Right renal cortex interstitium (tissue), 3 donors: ENCODE results near the gene TNS2. TPM values are rescaled to one million over a fixed set of nuclear protein-coding genes. Genes with fewer than 3 reads are reported as not detected.

Experiments used
- DNase-seq, 3 donors: peaks; one replicate each; pipeline ENCODE4 v3.0.0-alpha.2; 2013; ENCODE audit warnings: low read depth in 3 of 3, low spot score in 2 of 3
- polyA plus RNA-seq, 3 donors: library from polyadenylated mRNA; unstranded; fragments of 120-200 nt; gene quantifications; one replicate each; pipeline ENCODE4 v1.2.1, GENCODE V29; 2013; ENCODE audit not compliant: insufficient read length in 3 of 3

The TNS2 gene
- polyA plus RNA-seq, 3 donors, result 66.1 to 78.2 (median 76.8) TPM

DNA sequence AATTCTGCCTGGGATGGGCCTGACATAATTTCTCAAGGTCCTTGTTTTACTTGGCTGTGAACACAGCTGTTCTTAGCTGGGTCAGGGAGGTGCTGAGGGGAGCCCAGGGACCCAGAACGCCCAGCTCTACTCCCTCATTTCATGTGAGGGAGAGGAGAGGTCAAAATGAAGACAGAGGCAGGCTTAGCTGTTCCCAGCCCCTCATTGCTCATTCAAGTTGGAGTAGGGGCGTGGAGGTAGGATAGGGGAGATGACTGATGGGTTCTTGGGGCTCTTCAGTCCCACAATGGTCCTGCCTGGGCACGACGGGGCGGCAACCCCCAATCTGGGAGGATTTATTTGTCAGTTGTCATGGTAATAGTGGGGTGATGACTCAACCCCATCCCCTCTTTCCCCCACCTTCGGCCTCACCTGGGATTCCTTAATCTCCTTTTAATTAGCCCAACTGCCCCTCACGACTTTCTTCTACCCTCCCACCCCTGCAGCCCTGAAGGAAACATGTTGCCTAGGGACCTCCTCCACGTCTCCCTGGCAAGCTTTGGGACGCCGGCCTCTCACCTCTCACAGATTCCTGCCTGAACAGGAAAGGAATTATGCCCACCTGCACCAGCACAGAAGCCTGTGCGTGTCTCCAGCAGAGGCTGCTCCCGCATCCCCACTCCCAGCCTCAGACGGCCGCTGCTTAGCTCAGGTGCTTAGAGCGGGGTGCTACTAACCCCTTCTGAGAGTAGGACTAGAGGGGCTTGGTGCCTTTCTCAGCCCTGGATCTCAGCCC lies 19.1 kb downstream of the TNS2 start:
- no peak for DNase-seq

DNA sequence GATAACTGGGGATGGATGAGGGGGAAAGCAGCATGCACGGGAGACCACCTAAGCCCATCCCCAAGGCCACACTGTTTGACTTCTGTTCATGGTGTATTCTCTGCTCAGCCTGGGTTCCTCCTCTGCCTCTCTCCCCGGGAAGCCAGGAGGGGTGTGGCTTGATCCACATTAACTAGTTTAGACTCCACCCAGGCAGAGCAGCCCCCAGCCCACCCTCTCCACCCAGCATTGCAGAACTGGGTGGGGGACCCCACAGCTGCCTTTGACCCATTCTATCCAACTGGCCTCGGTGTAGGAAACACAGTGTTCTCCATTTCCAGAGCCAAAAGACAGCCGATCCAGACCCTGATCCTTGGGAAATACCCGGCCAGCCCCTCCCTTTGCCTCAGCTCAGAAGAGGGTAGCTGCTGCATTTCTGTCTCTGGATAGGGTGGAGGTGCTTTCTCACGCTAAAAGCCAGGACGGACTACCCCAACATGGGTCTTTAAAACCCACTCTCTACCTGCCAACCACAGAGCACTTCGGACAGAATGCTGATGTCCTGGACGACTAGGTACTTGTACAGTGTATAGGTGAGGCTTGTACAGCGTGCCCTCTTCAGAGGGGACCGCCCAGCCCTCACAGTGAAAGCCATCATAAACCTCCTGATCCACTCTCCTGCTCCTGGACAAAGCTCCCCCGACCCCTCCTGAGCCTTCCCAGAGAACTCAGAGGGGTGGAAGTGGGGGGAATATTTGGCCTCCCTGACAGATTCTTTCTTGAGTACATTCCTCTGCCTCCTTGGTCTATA lies 20.0 kb downstream of the TNS2 start:
- DNase-seq, result no peak

DNA sequence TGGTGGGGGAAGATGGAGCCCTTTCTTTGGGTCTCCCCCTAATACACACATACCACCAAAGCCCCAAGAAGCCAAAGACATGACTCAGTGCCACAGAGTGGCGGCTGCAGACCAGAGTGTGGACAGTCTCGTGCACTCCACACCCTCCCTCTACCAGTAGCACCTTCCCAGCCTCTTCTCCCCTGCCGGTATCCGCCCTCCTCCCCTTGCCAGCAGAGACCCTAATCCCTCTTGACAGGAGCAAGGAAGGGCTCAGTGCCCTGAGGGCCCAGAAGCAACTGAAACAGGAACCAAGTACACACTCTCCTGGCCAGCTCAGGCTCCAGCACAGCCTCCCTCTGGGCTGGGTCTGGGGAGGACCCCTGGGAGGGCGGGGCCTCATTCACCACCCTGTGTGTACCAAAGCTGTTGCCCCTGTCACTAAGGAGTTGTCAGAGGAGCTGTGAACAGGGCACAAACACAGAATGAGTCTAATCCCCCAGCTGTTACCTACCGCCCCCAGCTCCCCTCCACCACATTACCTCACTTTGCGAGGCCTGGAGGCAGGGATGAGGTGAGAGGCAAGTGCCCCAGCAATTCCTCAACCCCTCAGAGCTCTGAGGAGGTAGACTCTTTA lies 21.1 kb downstream of the TNS2 start:
- DNase-seq, result no peak

- no peak for DNase-seq
These were observed 22.0 kb downstream of the TNS2 start for GRCh38 chr12:53071591-53072551.

DNA sequence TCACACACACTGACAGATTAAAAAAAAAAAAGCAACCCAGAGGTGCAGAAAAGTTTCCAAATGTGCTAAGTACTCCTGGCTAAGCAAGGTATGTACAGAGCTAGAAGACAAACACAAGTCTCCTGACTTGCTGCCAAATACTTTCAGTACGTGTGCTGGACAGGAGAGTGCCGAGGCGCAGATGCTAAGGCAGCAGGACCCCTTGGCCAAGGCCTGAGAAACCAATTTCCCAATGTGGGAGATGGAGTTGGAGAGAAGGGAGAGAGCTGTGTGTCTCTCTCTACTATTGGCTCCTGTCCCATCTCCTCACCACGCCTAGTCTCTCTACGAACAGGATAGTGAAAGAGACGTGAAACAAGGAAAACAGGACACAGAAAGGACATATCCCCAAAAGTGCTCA lies 24.0 kb downstream of the TNS2 start:
- no peak for DNase-seq

GRCh38 chr12:53074283-53074998 lies 24.6 kb downstream of the TNS2 start:
- DNase-seq, result no peak

DNA sequence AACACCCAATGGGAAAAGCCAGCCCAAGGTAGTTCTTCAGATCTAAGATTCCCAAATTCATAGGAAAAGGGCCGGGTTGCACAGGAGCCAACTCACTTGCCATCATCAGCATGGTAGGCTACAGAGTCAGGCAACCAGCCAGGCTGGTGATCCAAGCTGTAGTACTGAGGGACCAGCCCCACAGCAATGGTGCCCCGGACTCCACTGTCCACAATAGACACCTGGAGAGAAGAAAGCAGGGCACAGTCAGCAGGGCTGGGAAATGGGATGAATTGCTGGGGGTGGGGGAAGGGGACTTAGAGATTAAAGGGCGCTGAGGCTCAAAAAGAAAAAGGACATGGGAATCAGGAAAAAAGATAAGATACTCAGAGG lies 25.1 kb downstream of the TNS2 start:
- no peak for DNase-seq

GRCh38 chr12:53076461-53076860 lies 26.6 kb downstream of the TNS2 start:
- no peak for DNase-seq

- no peak for DNase-seq
These were observed 27.2 kb downstream of the TNS2 start for GRCh38 chr12:53077030-53077429.

DNA sequence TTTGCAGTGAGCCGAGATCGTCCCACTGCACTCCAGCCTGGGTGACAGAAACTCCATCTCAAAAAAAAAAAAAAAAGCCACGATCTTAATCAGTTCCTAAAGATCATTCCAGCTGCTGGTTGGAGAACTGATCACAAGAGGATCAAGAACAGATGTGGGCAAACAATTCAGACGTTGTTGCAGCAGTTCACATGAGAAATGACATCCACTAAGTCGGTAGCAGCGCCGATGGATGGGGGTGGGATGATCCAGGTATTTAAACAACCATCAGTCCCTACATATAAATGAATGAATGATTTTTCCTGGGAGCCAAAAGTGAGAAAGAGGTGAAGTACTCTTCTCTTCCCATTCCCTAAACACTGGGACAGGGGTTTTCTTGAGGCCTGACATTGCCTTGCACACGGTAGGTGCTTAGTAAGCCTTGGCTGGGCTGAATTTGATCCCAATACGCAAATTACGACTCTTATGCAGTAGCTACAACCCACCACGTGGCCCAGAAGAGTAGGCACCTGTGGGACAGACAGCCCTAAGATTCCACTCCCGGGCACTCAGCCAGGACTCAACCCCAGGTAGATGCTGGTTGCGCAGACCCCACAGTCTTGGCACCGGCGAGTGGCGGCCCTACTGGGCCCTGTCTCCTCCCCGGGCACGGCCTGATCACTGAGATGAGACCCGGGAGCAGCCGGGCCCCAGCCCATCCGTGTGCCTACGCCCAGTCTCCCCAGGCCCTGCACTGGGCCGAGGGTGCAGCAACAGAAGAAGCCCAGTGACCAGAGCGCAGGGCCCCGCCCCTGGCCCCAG lies 28.8 kb downstream of the TNS2 start:
- no peak for DNase-seq

GRCh38 chr12:53079226-53080117 lies 29.6 kb downstream of the TNS2 start, which contains the start of gene SPRYD3:
Gene SPRYD3 (minus strand): TSS chr12:53079390. CDS start chr12:53079333, 57 bp downstream.
- peak; percentile 90 to 94 (median 93) for DNase-seq

DNA sequence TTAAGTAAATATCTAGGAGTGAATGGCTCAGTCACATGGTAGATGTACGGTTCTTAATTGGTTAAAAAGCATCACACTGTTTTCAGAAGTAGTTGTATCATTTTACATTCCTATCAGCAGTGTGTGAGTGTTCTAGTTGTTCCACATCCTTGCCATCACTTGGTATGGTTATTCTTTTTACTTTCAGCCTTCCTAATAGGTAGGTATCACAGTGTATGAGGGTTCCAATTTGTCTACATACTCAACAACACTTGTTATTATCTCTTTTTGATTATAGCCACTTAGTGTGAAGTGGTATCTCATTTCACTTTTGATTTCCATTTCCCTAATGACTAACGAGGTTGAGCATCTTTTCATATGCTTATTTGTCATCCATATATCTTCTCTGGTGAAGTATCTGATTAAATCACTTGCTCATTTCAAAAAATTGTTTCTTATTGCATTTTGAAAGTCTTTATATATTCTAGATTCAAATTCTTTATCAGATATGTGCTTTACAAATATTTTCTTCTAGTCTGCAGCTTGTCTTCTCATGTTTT lies 32.8 kb downstream of the TNS2 start:
- no peak for DNase-seq

GRCh38 chr12:53086361-53086760 lies 36.5 kb downstream of the TNS2 start:
- DNase-seq, result no peak

DNA sequence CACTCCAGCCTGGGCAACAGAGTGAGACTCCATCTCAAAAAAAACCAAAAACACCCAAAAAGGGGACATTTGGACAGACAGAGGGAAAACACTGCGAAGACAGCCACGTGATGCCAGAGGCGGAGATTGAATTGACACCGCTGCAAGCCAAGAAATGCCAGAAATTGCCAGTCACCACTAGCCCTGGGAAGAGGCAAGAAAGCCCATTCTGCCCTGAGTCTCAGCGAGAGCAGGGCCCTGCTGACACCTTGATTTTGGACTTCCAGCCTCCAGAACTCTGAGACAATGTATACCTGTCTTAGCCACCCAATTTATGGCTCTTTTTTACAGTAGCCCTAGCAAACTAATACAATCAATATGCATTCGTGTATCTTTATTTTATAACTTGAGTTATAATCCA lies 40.2 kb downstream of the TNS2 start:
- no peak for DNase-seq

GRCh38 chr12:53090554-53090953 lies 40.7 kb downstream of the TNS2 start:
- no peak for DNase-seq

DNA sequence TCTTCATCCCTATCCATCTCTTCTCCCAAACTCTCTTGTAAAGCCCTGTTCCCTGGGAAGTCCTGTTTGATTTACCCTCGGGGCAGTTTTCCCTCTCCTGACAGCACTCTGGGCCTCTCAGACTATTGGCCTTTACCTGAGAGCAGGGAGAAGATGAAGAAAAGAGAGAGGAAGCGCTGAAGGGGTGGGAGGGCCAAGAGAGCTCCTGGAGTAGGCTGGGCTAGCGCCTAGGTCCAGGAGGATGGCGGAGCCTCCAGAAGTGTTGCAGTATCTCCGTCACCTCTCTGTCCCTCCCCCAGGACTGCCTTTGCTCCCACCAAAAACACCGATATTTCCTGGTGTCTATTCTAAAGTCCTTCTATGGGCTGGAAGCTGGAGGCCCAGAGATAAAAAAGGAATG lies 41.9 kb downstream of the TNS2 start:
- no peak for DNase-seq

DNA sequence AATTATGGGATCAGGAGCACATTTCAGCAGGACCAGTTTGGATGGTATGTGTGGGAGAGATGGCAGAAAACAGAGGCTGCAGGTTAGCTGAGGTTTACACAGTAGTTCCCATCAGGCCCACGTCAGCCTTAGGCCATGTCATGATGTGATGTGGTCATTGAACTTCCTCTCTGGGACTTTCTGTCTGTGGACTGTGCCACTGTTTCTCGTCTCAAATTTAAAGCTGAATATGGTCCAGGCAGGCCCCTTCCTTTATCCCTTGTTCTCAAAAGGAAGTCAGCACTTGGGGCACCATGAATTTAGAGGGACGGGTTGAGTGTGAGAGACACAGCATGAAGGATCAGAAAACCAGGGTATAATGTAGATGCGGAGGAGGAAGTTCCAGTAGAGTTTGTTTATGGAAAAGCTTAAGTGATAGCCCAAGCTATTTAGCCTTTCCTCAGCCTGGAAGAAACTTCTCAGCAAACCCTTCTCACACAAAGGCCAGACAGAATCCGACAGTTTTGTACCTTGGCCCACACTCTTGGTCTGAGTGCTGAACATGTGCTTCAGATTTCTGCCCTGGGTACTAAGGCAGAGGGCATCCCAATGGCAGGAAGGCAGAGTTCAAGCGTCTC lies 44.0 kb downstream of the TNS2 start:
- no peak for DNase-seq
